HCT116 (cell line): Measurements from ENCODE around the gene SRPK2. TPM values are rescaled to one million over a fixed set of nuclear protein-coding genes. Genes with fewer than 3 reads are reported as not detected.

Experiments used
- ATAC-seq: fragments of 200-7000 bp; cut with Tn5 transposase; 2 replicates; pipeline ENCODE4 v1.9.1; 2020; ENCODE audit warnings: mild to moderate bottlenecking, moderate library complexity
- BruUV-seq: library from RNA; stranded (reverse); fragments of 400-500 nt; replicated peaks from 2 replicates; lab custom pipeline; 2021; lab: Mats Ljungman, UMichigan
- CTCF ChIA-PET: fragments of 300-600 bp; sonication (Branson Sonifier 250); formaldehyde crosslinking; loops from one replicate; lab custom pipeline; 2021; ENCODE audit warnings: antibody characterized with exemption; lab: Charles Lee
- POLR2A ChIA-PET: fragments of 300-600, 350-600 bp; sonication (Branson Sonifier 250); formaldehyde crosslinking; loops from one replicate; lab custom pipeline; 2021; ENCODE audit warnings: antibody characterized with exemption; lab: Charles Lee
- RAD21 ChIA-PET, 2 experiments: fragments of 300-600 bp; sonication (Branson Sonifier 250); formaldehyde crosslinking; loops; one replicate each; lab custom pipeline; 2023; ENCODE audit warnings: low total read pairs in 2 of 2; ENCODE audit not compliant: uncharacterized antibody in 2 of 2, unreplicated experiment in 2 of 2, low non-redundant PET in 1 of 2; lab: Charles Lee
- DNase-seq: peaks from one replicate; pipeline ENCODE4 v3.0.0-alpha.2; 2010; ENCODE audit warnings: low read depth, low spot score
- H2AFZ ChIP-seq: fragments of 200-600 bp; shearing (Covaris generic), sonication (generic); 2 replicates; pipeline ENCODE4 v1.6.1; 2017; ENCODE audit warnings: low read depth, mixed run types, mixed read lengths, antibody characterized with exemption, low read length; ENCODE audit not compliant: poor library complexity, severe bottlenecking
- H3K27ac ChIP-seq: 2 replicates; pipeline ENCODE4 v1.5.1; 2012; ENCODE audit warnings: low read depth, low read length
- H3K27me3 ChIP-seq: fragments of 200-600 bp; sonication (generic); 2 replicates; pipeline ENCODE4 v1.6.1; 2016; ENCODE audit warnings: mixed run types, low read length, mixed read lengths; ENCODE audit not compliant: insufficient read depth
- H3K36me3 ChIP-seq, 2 experiments: fragments of 200-500 bp in 1 of 2; fragments of 200-600 bp in 1 of 2; sonication (Bioruptor generic) in 1 of 2; sonication (generic) in 1 of 2; 2 replicates each; pipeline versions ENCODE4 v1.5.1 to v1.6.1; 2014 to 2016; ENCODE audit warnings: low read length in 2 of 2, inconsistent platforms in 1 of 2, mixed read lengths in 1 of 2, mixed run types in 1 of 2; ENCODE audit not compliant: insufficient read depth in 2 of 2, control insufficient read depth in 1 of 2
- H3K4me1 ChIP-seq, 2 experiments: fragments of 200-600 bp in 1 of 2; sonication (generic) in 1 of 2; 2 replicates each; pipeline versions ENCODE4 v1.5.1 to v1.6.1; 2012 to 2017; ENCODE audit warnings: low read length in 2 of 2, inconsistent platforms in 1 of 2, mild to moderate bottlenecking in 1 of 2, mixed read lengths in 1 of 2, mixed run types in 1 of 2, moderate library complexity in 1 of 2; ENCODE audit not compliant: insufficient read depth in 2 of 2, control insufficient read depth in 1 of 2
- H3K4me2 ChIP-seq: fragments of 200-600 bp; sonication (generic); 2 replicates; pipeline ENCODE4 v1.6.1; 2017; ENCODE audit warnings: mixed run types, low read length, mixed read lengths
- H3K4me3 ChIP-seq, 2 experiments: fragments of 200-600 bp in 1 of 2; sonication (generic) in 1 of 2; replicated peaks in 1 of 2; 2 replicates each; pipeline ENCODE4 v1.5.1; 2011 to 2016; ENCODE audit warnings: low read length in 2 of 2, control low read depth in 1 of 2, low read depth in 1 of 2, mild to moderate bottlenecking in 1 of 2, mixed read lengths in 1 of 2, mixed run types in 1 of 2
- H3K79me2 ChIP-seq: fragments of 200-600 bp; sonication (generic); 2 replicates; pipeline ENCODE4 v1.6.1; 2017; ENCODE audit warnings: mild to moderate bottlenecking, mixed run types, low read length, moderate library complexity, mixed read lengths; ENCODE audit not compliant: insufficient read depth
- H3K9ac ChIP-seq: fragments of 200-600 bp; sonication (generic); 2 replicates; pipeline ENCODE4 v1.6.1; 2016; ENCODE audit warnings: low read length, mixed read lengths
- H3K9me2 ChIP-seq: fragments of 200-600 bp; sonication (generic), shearing (Covaris generic); 2 replicates; pipeline ENCODE4 v1.6.1; 2017; ENCODE audit warnings: mixed run types, mild to moderate bottlenecking, moderate library complexity; ENCODE audit not compliant: insufficient read depth
- H3K9me3 ChIP-seq, 2 experiments: fragments of 200-500 bp in 1 of 2; fragments of 200-600 bp in 1 of 2; sonication (Bioruptor generic) in 1 of 2; sonication (generic) in 1 of 2; 2 replicates each; pipeline ENCODE4 v1.6.1; 2014 to 2017; ENCODE audit warnings: low read length in 2 of 2, mixed read lengths in 2 of 2, inconsistent platforms in 1 of 2, low read depth in 1 of 2, mild to moderate bottlenecking in 1 of 2, mixed run types in 1 of 2, moderate library complexity in 1 of 2; ENCODE audit not compliant: control insufficient read depth in 1 of 2, insufficient read depth in 1 of 2
- H4K20me1 ChIP-seq: fragments of 200-600 bp; sonication (generic), shearing (Covaris generic); 2 replicates; pipeline ENCODE4 v1.6.1; 2017; ENCODE audit warnings: mixed run types, mild to moderate bottlenecking, moderate library complexity; ENCODE audit not compliant: insufficient read depth
- CBX3 ChIP-seq: IDR thresholded peaks from 2 replicates; pipeline ENCODE4 v1.6.1; 2012; ENCODE audit warnings: low read depth
- EGR1 ChIP-seq: IDR thresholded peaks from 2 replicates; pipeline ENCODE4 v1.6.1; 2012; ENCODE audit warnings: low read depth
- EZH2 ChIP-seq: fragments of 200-600 bp; sonication (generic); IDR thresholded peaks from 2 replicates; pipeline ENCODE4 v1.6.1; 2017; ENCODE audit warnings: antibody characterized with exemption, mixed run types
- EZH2phosphoT487 ChIP-seq: fragments of 200-600 bp; IDR thresholded peaks from 2 replicates; pipeline ENCODE4 v1.6.1; 2018; ENCODE audit warnings: antibody characterized with exemption, borderline replicate concordance
- JUND ChIP-seq: IDR thresholded peaks from 2 replicates; pipeline ENCODE4 v1.6.1; 2012
- SRF ChIP-seq: IDR thresholded peaks from 2 replicates; pipeline ENCODE4 v1.6.1; 2012; ENCODE audit warnings: low read depth
- YY1 ChIP-seq: IDR thresholded peaks from 2 replicates; pipeline ENCODE4 v1.6.1; 2011; ENCODE audit warnings: low read length, low read depth, moderate library complexity, mild to moderate bottlenecking; ENCODE audit not compliant: insufficient replicate concordance; ENCODE audit errors: extremely low read depth
- intact Hi-C: fragments of 100-400 bp; cut with micrococcal nuclease; formaldehyde crosslinking; loops from 2 replicates; pipeline ENCODE4 v1.10.0; 2022
- total RNA-seq: library from RNA; stranded (reverse); gene quantifications from one replicate; pipeline ENCODE4 v1.2.1, GENCODE V29; 2021; ENCODE audit not compliant: unreplicated experiment
- TF ChIP-seq, protein P1 (sequence below): IDR thresholded peaks from 2 replicates; pipeline ENCODE4 v1.6.1; 2012
- TF ChIP-seq, protein P2 (sequence below): IDR thresholded peaks from 2 replicates; pipeline ENCODE4 v1.6.1; 2012; ENCODE audit warnings: low read depth

SRPK2 gene
- total RNA-seq, 1 experiment from 2014 or later = 37.4 TPM

DNA sequence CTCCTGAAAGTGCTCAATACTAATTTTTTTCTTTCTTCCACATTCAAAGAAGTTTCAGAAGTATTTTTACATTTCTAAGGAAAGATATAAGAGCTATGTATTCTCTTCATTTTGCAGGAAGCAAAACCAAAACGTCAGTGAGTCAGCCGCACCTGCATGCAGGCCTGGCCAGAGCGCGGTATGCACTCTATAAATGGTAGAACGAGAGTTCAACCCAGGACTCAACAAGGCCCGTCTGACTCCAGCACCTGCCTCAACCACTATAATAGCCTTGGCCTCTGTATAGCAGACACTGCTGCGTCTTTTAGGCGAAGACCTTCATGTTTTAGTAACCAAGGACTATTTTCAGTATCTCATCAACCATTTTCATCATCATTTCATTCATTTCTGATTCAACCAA, 261.5 kb downstream of the SRPK2 start:
- DNase-seq (no peak), ATAC-seq (no peak)
- Histone ChIP-seq H3K4me2 (no peak overlapping the region), H3K27me3 (no peaks in the 10 kb centered on the region), H3K79me2 (no peaks in the 10 kb centered on the region), H4K20me1 (no peaks in the 10 kb centered on the region), H3K9ac (no peak overlapping the region), H3K36me3 (0 out of 4 replicates have a peak, but pooled peaks cover 0 to 3% of the 10 kb centered on the region in 2 experiments), H3K9me2 (no peaks in the 10 kb centered on the region), H3K4me3 (no peak overlapping the region), H2AFZ (no peak overlapping the region), H3K27ac (no peak overlapping the region), H3K4me1 (no peaks in the 10 kb centered on the region), H3K9me3 (no peaks in the 10 kb centered on the region)
- intact Hi-C loops = no loop called here
- POLR2A ChIA-PET = no interaction called here
- CTCF ChIA-PET = no interaction called here
- BruUV-seq = no TSS peak
- RAD21 ChIA-PET = no interaction called here
- TF ChIP-seq CBX3 = no peak
- TF ChIP-seq, protein P1, sequence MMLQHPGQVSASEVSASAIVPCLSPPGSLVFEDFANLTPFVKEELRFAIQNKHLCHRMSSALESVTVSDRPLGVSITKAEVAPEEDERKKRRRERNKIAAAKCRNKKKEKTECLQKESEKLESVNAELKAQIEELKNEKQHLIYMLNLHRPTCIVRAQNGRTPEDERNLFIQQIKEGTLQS = no peak
- no peak for TF ChIP-seq EZH2phosphoT487
- TF ChIP-seq YY1 = no peak
- TF ChIP-seq JUND = no peak
- TF ChIP-seq EZH2 = no peak
- TF ChIP-seq, protein P2, sequence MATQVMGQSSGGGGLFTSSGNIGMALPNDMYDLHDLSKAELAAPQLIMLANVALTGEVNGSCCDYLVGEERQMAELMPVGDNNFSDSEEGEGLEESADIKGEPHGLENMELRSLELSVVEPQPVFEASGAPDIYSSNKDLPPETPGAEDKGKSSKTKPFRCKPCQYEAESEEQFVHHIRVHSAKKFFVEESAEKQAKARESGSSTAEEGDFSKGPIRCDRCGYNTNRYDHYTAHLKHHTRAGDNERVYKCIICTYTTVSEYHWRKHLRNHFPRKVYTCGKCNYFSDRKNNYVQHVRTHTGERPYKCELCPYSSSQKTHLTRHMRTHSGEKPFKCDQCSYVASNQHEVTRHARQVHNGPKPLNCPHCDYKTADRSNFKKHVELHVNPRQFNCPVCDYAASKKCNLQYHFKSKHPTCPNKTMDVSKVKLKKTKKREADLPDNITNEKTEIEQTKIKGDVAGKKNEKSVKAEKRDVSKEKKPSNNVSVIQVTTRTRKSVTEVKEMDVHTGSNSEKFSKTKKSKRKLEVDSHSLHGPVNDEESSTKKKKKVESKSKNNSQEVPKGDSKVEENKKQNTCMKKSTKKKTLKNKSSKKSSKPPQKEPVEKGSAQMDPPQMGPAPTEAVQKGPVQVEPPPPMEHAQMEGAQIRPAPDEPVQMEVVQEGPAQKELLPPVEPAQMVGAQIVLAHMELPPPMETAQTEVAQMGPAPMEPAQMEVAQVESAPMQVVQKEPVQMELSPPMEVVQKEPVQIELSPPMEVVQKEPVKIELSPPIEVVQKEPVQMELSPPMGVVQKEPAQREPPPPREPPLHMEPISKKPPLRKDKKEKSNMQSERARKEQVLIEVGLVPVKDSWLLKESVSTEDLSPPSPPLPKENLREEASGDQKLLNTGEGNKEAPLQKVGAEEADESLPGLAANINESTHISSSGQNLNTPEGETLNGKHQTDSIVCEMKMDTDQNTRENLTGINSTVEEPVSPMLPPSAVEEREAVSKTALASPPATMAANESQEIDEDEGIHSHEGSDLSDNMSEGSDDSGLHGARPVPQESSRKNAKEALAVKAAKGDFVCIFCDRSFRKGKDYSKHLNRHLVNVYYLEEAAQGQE = no peak
- TF ChIP-seq EGR1 = no peak
- no peak for TF ChIP-seq SRF
- TF ChIP-seq, all 23 proteins: peak for 0
